Thoracic aorta (tissue), 2 donors: Measurements from ENCODE around the gene HSBP1L1. TPM values are rescaled to one million over a fixed set of nuclear protein-coding genes. Genes with fewer than 3 reads are reported as not detected.

ENCODE experiments used
- ATAC-seq: fragments of 150-250 bp; one replicate; pipeline ENCODE4 v1.8.0; 2017; ENCODE audit warnings: low read depth; ENCODE audit not compliant: insufficient number of reproducible peaks, low FRiP score
- DNase-seq: peaks from one replicate; pipeline ENCODE4 v3.0.0-alpha.2; 2020; ENCODE audit warnings: low spot score
- H3K27ac ChIP-seq, 2 donors: fragments of 200-600 bp; sonication (generic); 1 replicate in 1 of 2; 2 replicates in 1 of 2; pipeline ENCODE4 v1.5.1; 2016; ENCODE audit warnings: mild to moderate bottlenecking in 2 of 2, moderate library complexity in 2 of 2
- H3K27me3 ChIP-seq: fragments of 200-600 bp; sonication (generic); replicated peaks from 2 replicates; pipeline ENCODE4 v1.6.0; 2016; ENCODE audit warnings: mild to moderate bottlenecking; ENCODE audit not compliant: insufficient read depth
- H3K36me3 ChIP-seq: fragments of 200-600 bp; sonication (generic); one replicate; pipeline ENCODE4 v1.5.1; 2016
- H3K4me1 ChIP-seq, 2 donors: fragments of 200-600 bp; sonication (generic); 1 replicate in 1 of 2; 2 replicates in 1 of 2; pipeline versions ENCODE4 v1.5.1 to v1.6.0; 2016; ENCODE audit warnings: low read depth in 2 of 2, mild to moderate bottlenecking in 1 of 2; ENCODE audit not compliant: control insufficient read depth in 1 of 2
- H3K4me3 ChIP-seq: fragments of 200-600 bp; sonication (generic); 2 replicates; pipeline ENCODE4 v1.5.1; 2016; ENCODE audit warnings: mild to moderate bottlenecking
- H3K9me3 ChIP-seq: fragments of 200-600 bp; sonication (generic); 2 replicates; pipeline ENCODE4 v1.5.1; 2016
- total RNA-seq, 2 donors: library from RNA; depleted of rRNA; stranded (reverse); fragments of >200 nt; gene quantifications; one replicate each; pipeline versions ENCODE4 v1.1.0 to v1.2.3, GENCODE V29; 2016
- TF ChIP-seq, protein P1 (sequence below): fragments of 200-600 bp; sonication (generic); IDR thresholded peaks from one replicate; pipeline ENCODE4 v1.5.1; 2019; ENCODE audit warnings: antibody characterized with exemption

HSBP1L1 gene
- total RNA-seq, 2 donors from 2014 or later, result 8.5 to 11.6 TPM

DNA sequence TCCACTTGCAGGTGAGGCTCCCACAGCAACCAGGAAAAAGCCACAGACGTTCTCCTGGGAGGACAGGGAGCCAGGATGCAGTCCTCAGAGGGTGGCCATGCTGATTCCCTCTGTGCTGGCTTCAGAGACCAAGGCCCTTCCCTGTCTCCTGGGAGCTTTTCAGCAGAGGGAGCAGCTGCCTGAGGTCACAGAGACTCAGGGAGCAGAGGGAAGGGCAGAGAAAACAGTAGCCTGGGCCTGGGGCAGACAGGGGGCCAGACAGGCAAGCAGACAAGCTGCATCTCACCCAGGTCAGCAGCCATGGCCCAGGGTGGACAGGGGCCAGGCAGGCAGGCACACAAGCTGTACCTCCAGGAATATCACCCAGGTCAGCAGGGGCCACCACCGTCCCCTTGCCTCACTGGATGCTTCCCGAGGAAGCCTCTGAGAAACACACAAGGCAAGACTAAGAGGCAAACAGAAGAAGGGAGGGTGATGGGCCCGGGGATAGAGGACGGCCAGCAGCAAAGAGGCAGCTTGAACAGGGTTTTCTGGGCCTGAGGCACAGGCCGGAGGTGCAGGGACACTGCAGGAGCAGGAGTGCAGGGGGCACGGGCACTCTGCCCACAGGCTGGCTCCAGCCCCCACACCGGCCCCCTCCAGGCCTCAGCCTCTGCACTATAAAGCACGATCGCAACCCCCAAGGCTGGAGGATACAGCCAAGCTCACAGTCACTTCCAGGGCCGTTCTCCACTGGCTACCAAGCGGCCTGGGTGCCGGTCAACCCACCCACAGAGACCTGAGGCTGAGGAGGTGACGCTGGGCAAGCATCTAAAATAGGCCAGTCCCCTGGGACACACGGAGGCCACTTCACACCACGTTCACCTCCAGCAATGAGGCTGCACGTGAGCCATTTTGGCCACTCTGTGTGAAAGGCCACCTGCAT, 19.1 kb upstream of the HSBP1L1 start:
- Histone ChIP-seq H3K36me3 (peaks cover 14% of the 10 kb centered on the region), H3K27ac (no peak overlapping the region), H3K27me3 (no peaks in the 10 kb centered on the region), H3K4me1 (peaks cover 13 to 37% of the 10 kb centered on the region in 2 donors), H3K4me3 (no peak overlapping the region), H3K9me3 (no peaks in the 10 kb centered on the region)
- TF ChIP-seq, protein P1, sequence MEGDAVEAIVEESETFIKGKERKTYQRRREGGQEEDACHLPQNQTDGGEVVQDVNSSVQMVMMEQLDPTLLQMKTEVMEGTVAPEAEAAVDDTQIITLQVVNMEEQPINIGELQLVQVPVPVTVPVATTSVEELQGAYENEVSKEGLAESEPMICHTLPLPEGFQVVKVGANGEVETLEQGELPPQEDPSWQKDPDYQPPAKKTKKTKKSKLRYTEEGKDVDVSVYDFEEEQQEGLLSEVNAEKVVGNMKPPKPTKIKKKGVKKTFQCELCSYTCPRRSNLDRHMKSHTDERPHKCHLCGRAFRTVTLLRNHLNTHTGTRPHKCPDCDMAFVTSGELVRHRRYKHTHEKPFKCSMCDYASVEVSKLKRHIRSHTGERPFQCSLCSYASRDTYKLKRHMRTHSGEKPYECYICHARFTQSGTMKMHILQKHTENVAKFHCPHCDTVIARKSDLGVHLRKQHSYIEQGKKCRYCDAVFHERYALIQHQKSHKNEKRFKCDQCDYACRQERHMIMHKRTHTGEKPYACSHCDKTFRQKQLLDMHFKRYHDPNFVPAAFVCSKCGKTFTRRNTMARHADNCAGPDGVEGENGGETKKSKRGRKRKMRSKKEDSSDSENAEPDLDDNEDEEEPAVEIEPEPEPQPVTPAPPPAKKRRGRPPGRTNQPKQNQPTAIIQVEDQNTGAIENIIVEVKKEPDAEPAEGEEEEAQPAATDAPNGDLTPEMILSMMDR, result no peak
- ATAC-seq (no peak), DNase-seq (no peak)

DNA sequence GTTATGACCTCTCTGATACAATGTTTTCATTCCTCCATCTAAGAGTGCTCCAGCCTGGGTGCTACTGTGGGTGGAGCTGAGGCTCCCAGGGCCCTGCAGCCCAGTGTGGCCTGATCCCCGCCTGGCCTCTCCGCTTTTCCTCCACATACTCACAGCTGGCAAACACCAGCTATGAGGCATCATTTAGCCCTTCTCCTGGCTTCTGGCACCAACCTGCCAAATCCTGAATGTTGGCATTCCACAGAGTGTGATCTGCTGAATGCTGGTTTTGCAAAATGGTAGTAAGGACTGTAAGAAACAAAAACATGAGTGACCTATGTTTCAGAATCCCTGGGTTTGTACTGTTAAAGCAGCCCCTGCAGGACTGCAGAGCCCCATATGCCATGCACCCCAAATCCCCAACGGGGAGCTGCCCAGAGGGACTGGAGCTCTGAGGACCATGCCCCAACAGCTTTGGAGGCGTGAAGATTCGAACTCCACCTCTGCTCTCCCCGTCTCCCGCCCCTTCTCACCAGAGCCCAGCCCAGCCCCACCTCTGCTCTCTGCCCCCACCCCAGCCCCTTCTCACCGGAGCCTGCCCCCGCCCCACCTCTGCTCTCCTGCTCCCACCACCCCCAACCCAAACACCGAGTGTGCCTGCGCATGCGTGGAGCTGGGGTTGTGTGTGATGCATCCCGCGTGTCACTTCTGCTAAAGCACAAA, 17.2 kb upstream of the HSBP1L1 start:
- H3K9me3 ChIP-seq, result no peaks in the 10 kb centered on the region
- no peak overlapping the region for H3K4me3 ChIP-seq
- ATAC-seq, result no peak
- H3K27ac ChIP-seq, result no peak overlapping the region
- H3K27me3 ChIP-seq, result no peaks in the 10 kb centered on the region
- no peak for DNase-seq
- H3K4me1 ChIP-seq, result peaks cover 14 to 44% of the 10 kb centered on the region in 2 donors
- TF ChIP-seq, protein P1, result no peak
- peaks cover 3% of the 10 kb centered on the region for H3K36me3 ChIP-seq

DNA sequence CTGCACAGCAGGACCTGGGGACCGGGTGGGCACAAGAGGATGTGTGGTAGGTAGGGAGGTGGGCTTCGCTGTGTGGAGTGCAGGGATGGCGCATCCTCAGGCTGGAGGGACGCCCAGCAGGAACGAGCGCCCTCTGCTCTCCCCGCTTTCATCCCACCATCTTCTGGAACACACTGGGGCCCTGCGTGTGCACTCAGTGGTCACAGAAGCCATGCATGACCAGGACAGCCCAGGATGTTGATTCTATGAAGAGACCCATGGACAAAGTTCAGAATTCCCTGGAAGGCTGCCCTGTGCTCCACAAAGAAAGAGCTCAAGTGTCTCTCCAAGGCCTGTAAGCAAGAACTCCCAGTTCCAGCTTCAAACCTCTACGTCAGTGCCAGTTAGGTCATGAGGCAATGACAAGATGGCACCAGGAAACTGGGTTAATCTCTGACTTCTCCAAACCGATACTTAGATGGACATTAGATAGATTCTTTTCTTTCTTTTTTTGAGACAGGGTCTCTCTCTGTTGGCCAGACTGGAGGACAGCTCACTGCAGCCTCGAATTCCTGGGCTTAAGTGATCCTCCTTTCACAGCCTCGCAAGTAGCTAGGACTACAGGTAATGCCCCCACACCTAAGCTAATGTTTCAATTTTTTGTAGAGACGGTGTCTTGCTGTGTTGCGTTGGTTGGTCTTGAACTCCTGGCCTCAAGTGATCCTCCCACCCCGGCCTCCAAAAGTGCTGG, 16.4 kb upstream of the HSBP1L1 start:
- Histone ChIP-seq H3K4me3 (no peak overlapping the region), H3K27ac (no peak overlapping the region), H3K9me3 (no peaks in the 10 kb centered on the region), H3K36me3 (no peaks in the 10 kb centered on the region), H3K27me3 (no peaks in the 10 kb centered on the region), H3K4me1 (peaks cover 14 to 46% of the 10 kb centered on the region in 2 donors)
- ATAC-seq, result no peak
- DNase-seq, result no peak
- TF ChIP-seq, protein P1, result no peak

DNA sequence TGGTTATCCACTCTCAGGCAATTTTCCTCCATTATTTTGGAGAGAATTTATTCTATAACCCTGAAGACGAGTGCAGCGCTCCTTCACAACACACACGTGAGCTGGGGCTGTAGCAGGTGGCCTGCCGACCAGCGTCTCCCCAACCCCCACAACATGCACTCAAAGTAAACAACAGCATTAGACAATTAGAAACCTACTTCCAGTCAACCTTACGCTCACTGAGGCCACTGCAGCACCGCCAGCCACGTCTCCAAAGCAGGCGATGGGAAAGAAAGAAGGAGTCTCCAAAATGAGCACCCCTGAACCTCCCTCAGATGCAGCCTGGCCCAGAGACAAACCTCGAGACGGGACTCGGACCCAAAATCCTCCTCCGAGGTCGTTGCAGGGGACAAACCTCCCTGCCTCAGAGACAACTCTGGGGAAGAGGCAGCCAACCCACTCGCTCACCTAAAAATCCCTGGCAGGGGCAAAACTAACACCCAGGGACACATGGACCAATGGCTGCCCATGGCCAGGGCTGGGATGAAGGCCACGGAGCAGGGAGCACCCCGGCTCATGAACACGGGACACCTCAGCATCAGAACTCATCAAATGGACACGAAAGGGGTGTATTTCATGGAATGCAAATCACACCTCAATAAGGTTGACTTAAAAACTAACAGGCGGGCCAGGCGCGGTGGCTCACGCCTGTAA, 15.6 kb upstream of the HSBP1L1 start:
- Histone ChIP-seq H3K36me3 (no peaks in the 10 kb centered on the region), H3K9me3 (no peaks in the 10 kb centered on the region), H3K4me3 (peak overlapping the region; percentile 97), H3K27ac (no peak overlapping the region), H3K27me3 (no peaks in the 10 kb centered on the region), H3K4me1 (peaks cover 14 to 46% of the 10 kb centered on the region in 2 donors)
- no peak for ATAC-seq
- TF ChIP-seq, protein P1, result no peak
- no peak for DNase-seq
